Pancreas (tissue), 10 donors: ENCODE measurements around the gene ALK. TPM values are rescaled to one million over a fixed set of nuclear protein-coding genes. Genes with fewer than 3 reads are reported as not detected.

Source experiments
- ATAC-seq, 4 donors: fragments of 200-7000 bp; cut with Tn5 transposase; one replicate each; pipeline versions ENCODE4 v1.8.0 to v1.9.1; 2020; ENCODE audit warnings: mild to moderate bottlenecking in 4 of 4, moderate library complexity in 4 of 4
- DNase-seq, 6 donors: peaks; one replicate each; pipeline ENCODE4 v3.0.0-alpha.2; 2020
- FAIRE-seq: peaks from 2 replicates; lab custom pipeline; 2012; peaks lifted over from hg19 to GRCh38; lab: Jason Lieb, UNC
- H3K27ac ChIP-seq, 4 donors: fragments of 200-600 bp; sonication (generic); 1 replicate in 3 of 4; 2 replicates in 1 of 4; pipeline versions ENCODE4 v1.5.0 to v1.8.0; 2020
- H3K27me3 ChIP-seq, 4 donors: fragments of 200-600 bp; one replicate each; pipeline ENCODE4 v1.8.0; 2021
- H3K36me3 ChIP-seq, 3 donors: fragments of 200-600 bp; sonication (generic) in 1 of 3; one replicate each; pipeline versions ENCODE4 v1.5.0 to v1.8.0; 2020 to 2021
- H3K4me1 ChIP-seq, 3 donors: fragments of 200-600 bp; one replicate each; pipeline ENCODE4 v1.8.0; 2021
- H3K4me3 ChIP-seq, 4 donors: fragments of 200-600 bp; sonication (generic) in 2 of 4; one replicate each; pipeline versions ENCODE4 v1.5.0 to v1.8.0; 2020 to 2021
- H3K9me3 ChIP-seq, 4 donors: fragments of 200-600 bp; one replicate each; pipeline ENCODE4 v1.8.0; 2021
- WGBS, 2 donors: extraction: QIAGEN DNeasy Blood & Tissue Kit; methylation state at CpG; one replicate each; pipeline ENCODE4 v1.1.7; 2013; 5-methylcytosine and 5-hydroxymethylcytosine counted together
- intact Hi-C, 3 donors: fragments of 100-400 bp; cut with DNase I; formaldehyde crosslinking; loops; one replicate each; pipeline versions ENCODE4 v1.11.1 to v1.14.2; 2022
- polyA plus RNA-seq, 2 donors: library from polyadenylated mRNA; stranded (reverse); fragments of 200-250 nt; gene quantifications; one replicate each; pipeline ENCODE4 v1.2.3, GENCODE V29; 2013
- total RNA-seq, 6 donors: library from RNA; stranded (reverse); fragmentation: NEBNext Ultra II Directional in 4 of 6; extraction: Animal tissue kit (Norgen Biotek cat#: 25700) in 4 of 6; gene quantifications; one replicate each; pipeline versions ENCODE4 v1.2.1 to v1.2.4, GENCODE V29; 2021 to 2023
- TF ChIP-seq, protein P1 (sequence below), 4 donors: fragments of 200-600 bp; sonication (generic) in 3 of 4; IDR thresholded peaks; one replicate each; pipeline versions ENCODE4 v1.5.0 to v1.8.0; 2021; ENCODE audit warnings: antibody characterized with exemption in 4 of 4
- donor health status: healthy with polysubstance abuse.
- donor health status: DM: no; HTN: no; CAD: no; lungs with moderate emphysema.
- donor health status: DM: no; HTN: no; CAD: no.
- donor health status: control.
- donor health status: control.
- donor health status: Bipolar disorder and iron deficiency.
- donor health status: DM: yes; HTN: yes; CAD: no.
- donor health status: DM: no; HTN: no; CAD: no.
- donor health status: DM: no; HTN: no; CAD: no.
- donor health status: DM: yes; HTN: yes; CAD: no.

Gene ALK
- total and polyA plus RNA-seq, 8 donors, result 0.05 to 0.17 (median 0.09) TPM; not detected in 2

DNA sequence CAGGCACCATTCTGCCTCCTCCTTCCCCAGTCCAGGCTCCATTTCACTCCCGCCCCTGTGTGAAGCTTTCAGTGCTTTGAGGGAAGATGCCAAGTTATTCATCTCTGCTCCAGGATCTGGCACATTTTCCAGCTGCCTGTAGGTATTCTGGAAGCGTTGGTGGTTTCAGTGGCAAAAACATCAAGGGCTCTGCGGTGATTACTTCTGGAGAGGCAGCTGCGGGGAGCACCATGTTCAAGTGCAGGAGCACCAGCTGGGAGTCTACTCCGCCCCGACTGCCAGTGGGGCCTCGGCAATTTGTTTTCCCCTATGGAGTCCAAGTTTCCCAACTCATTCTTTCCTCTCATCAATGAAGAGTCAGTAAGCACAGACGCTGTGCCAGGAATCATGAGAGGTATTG, 594.5 kb downstream of the ALK start:
- TF ChIP-seq, protein P1, sequence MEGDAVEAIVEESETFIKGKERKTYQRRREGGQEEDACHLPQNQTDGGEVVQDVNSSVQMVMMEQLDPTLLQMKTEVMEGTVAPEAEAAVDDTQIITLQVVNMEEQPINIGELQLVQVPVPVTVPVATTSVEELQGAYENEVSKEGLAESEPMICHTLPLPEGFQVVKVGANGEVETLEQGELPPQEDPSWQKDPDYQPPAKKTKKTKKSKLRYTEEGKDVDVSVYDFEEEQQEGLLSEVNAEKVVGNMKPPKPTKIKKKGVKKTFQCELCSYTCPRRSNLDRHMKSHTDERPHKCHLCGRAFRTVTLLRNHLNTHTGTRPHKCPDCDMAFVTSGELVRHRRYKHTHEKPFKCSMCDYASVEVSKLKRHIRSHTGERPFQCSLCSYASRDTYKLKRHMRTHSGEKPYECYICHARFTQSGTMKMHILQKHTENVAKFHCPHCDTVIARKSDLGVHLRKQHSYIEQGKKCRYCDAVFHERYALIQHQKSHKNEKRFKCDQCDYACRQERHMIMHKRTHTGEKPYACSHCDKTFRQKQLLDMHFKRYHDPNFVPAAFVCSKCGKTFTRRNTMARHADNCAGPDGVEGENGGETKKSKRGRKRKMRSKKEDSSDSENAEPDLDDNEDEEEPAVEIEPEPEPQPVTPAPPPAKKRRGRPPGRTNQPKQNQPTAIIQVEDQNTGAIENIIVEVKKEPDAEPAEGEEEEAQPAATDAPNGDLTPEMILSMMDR (IDR thresholded peaks at IDR 0.05), result no peak
- no peak for FAIRE-seq
- H3K4me1 ChIP-seq, result no peaks in the 10 kb centered on the region
- DNase-seq, result no peak
- H3K27ac ChIP-seq, result no peak overlapping the region
- H3K36me3 ChIP-seq, result no peaks in the 10 kb centered on the region
- no peaks in the 10 kb centered on the region for H3K9me3 ChIP-seq
- H3K27me3 ChIP-seq, result no peaks in the 10 kb centered on the region
- no peak overlapping the region for H3K4me3 ChIP-seq
- intact Hi-C loops, result no loop called here
- 83 to 92% methylated on average over 8 of the region's 8 CpGs for WGBS, 2 donors
- no peak for ATAC-seq

DNA sequence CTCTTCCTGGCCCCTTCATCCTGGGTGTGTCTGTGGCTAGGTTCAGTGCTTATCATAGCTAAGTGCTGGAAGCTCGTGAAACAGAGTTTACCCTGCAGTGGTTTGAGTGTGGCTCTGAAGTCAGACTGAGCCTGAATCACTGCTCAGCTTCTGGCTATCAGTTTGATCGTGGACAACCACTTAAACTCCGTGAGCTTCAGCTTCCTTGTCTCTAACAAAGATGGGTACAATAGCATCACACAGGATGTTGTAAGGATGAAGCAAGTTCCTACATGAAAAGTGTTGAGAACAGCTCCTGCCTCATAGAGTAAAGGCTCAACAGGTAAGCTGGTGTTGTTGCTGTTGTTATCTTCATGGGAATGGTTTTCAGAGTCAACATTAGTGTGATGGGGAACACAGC, 595.8 kb downstream of the ALK start:
- no peaks in the 10 kb centered on the region for H3K9me3 ChIP-seq
- FAIRE-seq (no peak), ATAC-seq (no peak), DNase-seq (no peak)
- TF ChIP-seq, protein P1 (IDR thresholded peaks at IDR 0.05), result no peak
- H3K4me1 ChIP-seq, result no peaks in the 10 kb centered on the region
- H3K4me3 ChIP-seq, result no peak overlapping the region
- WGBS, 2 donors, result 82 to 93% methylated on average over 3 of the region's 3 CpGs
- intact Hi-C loops, result no loop called here
- no peak overlapping the region for H3K27ac ChIP-seq
- no peaks in the 10 kb centered on the region for H3K27me3 ChIP-seq
- H3K36me3 ChIP-seq, result no peaks in the 10 kb centered on the region

DNA sequence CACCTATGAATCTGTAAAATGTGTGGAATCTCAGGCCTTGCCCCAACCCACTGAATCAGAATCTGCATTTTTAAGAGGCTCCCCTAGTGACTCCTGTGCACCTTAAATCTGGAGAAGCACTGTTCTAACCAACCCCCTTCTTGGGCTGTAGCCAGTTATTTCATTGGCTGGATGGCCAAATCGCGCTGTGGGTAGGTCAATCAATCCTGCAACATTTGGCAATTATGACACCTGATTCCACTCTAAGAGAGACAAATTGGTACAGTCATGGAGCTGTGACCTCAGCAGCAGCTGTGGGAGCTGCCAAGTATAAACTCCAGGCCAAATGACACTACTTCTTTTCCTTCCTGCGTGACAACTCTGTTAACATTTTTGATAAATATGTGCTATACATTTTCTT, 597.4 kb downstream of the ALK start:
- ATAC-seq (peak; percentile 40 to 77 (median 62)), DNase-seq (peak in 1 of 6 donors; percentile 46), FAIRE-seq (no peak)
- 25 to 31% methylated on average over 3 of the region's 3 CpGs for WGBS, 2 donors
- H3K27ac ChIP-seq, result no peak overlapping the region
- no peak overlapping the region for H3K4me3 ChIP-seq
- TF ChIP-seq, protein P1 (IDR thresholded peaks at IDR 0.05), result no peak
- H3K4me1 ChIP-seq, result no peaks in the 10 kb centered on the region
- H3K27me3 ChIP-seq, result no peaks in the 10 kb centered on the region
- H3K9me3 ChIP-seq, result no peaks in the 10 kb centered on the region
- no peaks in the 10 kb centered on the region for H3K36me3 ChIP-seq
- intact Hi-C loops, result no loop called here

DNA sequence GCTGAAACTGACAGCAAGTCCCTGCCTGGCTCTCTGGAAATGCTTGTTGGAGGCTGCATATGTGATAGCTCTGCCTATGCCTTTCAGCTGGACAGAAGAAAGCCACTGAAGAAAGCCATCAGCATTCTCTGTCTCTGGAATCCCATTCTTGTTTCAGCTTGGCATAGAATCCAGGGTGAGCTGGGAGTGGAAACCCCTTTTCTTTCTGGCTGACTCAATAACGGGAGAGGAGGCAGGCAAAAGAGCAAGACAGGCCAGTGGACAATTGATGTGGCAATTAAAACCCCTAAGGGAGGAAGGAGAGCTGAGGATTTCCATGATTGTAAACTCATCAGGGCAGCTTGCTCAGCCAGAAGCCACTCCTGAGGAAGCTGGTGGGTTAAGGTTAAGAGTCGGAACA, 598.1 kb downstream of the ALK start:
- FAIRE-seq, result no peak
- H3K36me3 ChIP-seq, result no peaks in the 10 kb centered on the region
- no peak for ATAC-seq
- TF ChIP-seq, protein P1 (IDR thresholded peaks at IDR 0.05), result no peak
- H3K27me3 ChIP-seq, result no peaks in the 10 kb centered on the region
- no peak for DNase-seq
- H3K4me3 ChIP-seq, result no peak overlapping the region
- no peaks in the 10 kb centered on the region for H3K4me1 ChIP-seq
- no peak overlapping the region for H3K27ac ChIP-seq
- intact Hi-C loops, result no loop called here
- no peaks in the 10 kb centered on the region for H3K9me3 ChIP-seq
- WGBS, 2 donors, result 78 to 83% methylated on average over 2 of the region's 2 CpGs

DNA sequence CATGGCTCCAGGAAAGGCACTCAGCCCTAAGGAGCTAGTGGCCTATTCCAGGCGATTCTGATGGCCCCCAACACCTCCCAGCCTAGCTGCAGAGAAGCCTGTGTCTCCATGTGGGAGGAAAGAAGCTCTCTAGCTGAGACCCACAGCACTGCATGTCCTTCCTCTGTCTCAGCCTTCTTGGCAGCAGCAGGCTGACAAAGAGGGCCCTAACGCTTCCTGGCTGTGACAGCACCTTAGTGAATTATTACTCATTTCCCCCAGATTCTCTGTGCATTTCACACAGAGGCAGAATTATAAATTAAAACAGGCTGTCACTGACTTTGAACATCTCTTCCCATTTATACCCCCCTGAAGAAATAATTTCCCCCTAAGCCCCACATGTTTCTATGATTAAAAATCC, 599.4 kb downstream of the ALK start:
- intact Hi-C loops, result no loop called here
- 56 to 74% methylated on average over 2 of the region's 2 CpGs for WGBS, 2 donors
- ATAC-seq (peak in 2 of 4 donors; percentile 25 to 29), FAIRE-seq (no peak), DNase-seq (no peak)
- peaks cover 0 to 3% (median 0%) of the 10 kb centered on the region in 3 donors for H3K4me1 ChIP-seq
- TF ChIP-seq, protein P1 (IDR thresholded peaks at IDR 0.05), result no peak
- no peaks in the 10 kb centered on the region for H3K9me3 ChIP-seq
- no peaks in the 10 kb centered on the region for H3K36me3 ChIP-seq
- no peaks in the 10 kb centered on the region for H3K27me3 ChIP-seq
- H3K4me3 ChIP-seq, result no peak overlapping the region
- H3K27ac ChIP-seq, result peak overlapping the region in 1 of 4 donors; percentile 41
